H1 (cell line): ENCODE results near the gene UBASH3A. TPM values are rescaled to one million over a fixed set of nuclear protein-coding genes. Genes with fewer than 3 reads are reported as not detected.

Source experiments
- ASH2L ChIP-seq: fragments of 200-600, 300-600 bp; sonication (generic); IDR thresholded peaks from one replicate; pipeline ENCODE4 v1.7.1; 2017; ENCODE audit warnings: low read length
- CHD1 ChIP-seq: IDR thresholded peaks from 2 replicates; pipeline ENCODE4 v1.6.1; 2012; ENCODE audit warnings: low read depth, low read length, improper control_type of control experiment
- CHD2 ChIP-seq: IDR thresholded peaks from 2 replicates; pipeline ENCODE4 v1.6.1; 2012; ENCODE audit warnings: low read length, improper control_type of control experiment
- EP300 ChIP-seq, 2 experiments: IDR thresholded peaks; 1 replicate in 1 of 2; 2 replicates in 1 of 2; pipeline ENCODE4 v1.6.1; 2011 to 2012; ENCODE audit warnings: low read depth in 2 of 2, low read length in 2 of 2, mild to moderate bottlenecking in 2 of 2, borderline replicate concordance in 1 of 2, inconsistent platforms in 1 of 2, moderate library complexity in 1 of 2
- KDM4A ChIP-seq: IDR thresholded peaks from one replicate; pipeline ENCODE4 v1.7.1; 2012; ENCODE audit warnings: low read depth, mild to moderate bottlenecking, moderate library complexity, low read length, inconsistent platforms; ENCODE audit not compliant: severe bottlenecking
- PHF8 ChIP-seq: fragments of 200-600 bp; sonication (generic); conservative IDR thresholded peaks from 2 replicates; pipeline ENCODE4 v1.7.1; 2012; ENCODE audit warnings: low read depth, mild to moderate bottlenecking, inconsistent platforms, low read length, moderate library complexity
- RFX5 ChIP-seq: IDR thresholded peaks from 2 replicates; pipeline ENCODE4 v1.6.1; 2011; ENCODE audit warnings: low read depth, low read length, improper control_type of control experiment, borderline replicate concordance
- SAP30 ChIP-seq: fragments of 300-600 bp; sonication (generic); IDR thresholded peaks from 2 replicates; pipeline ENCODE4 v1.7.1; 2012; ENCODE audit warnings: low read length, moderate library complexity, mild to moderate bottlenecking, inconsistent platforms; ENCODE audit not compliant: insufficient read depth, insufficient replicate concordance
- SUZ12 ChIP-seq: fragments of 200-600 bp; sonication (generic); IDR thresholded peaks from 2 replicates; pipeline ENCODE4 v1.6.1; 2012; ENCODE audit warnings: mild to moderate bottlenecking, inconsistent platforms, low read length, moderate library complexity, mixed read lengths
- polyA plus RNA-seq, 7 experiments: library from polyadenylated mRNA; depleted of rRNA in 3 of 7; stranded (reverse) in 5 of 7; unstranded in 2 of 7; fragments of >200 nt in 5 of 7; fragments of 200-250 nt in 2 of 7; gene quantifications; 1 replicate in 5 of 7; 2 replicates in 1 of 7; 4 replicates in 1 of 7; pipeline versions ENCODE4 v1.2.1 to v1.2.3, GENCODE V29; 2011 to 2013; ENCODE audit warnings: missing spikeins in 2 of 7, mixed read lengths in 2 of 7
- total RNA-seq: library from RNA; stranded (reverse); fragmentation: NEBNext Ultra II Directional; extraction: Animal tissue kit (Norgen Biotek cat#: 25700); gene quantifications from 2 replicates; pipeline ENCODE4 v1.2.1, GENCODE V29; 2021
- TF ChIP-seq, protein P1 (sequence below): fragments of 300-600 bp; sonication (generic); IDR thresholded peaks from 2 replicates; pipeline ENCODE4 v1.7.1; 2012; ENCODE audit warnings: low read length, moderate library complexity, mild to moderate bottlenecking, inconsistent platforms; ENCODE audit not compliant: insufficient replicate concordance

UBASH3A gene
- total and polyA plus RNA-seq, 2 of the 8 experiments (the other 6 are each of a cell fraction or from before 2014, with no cell fraction given) = not detected

DNA sequence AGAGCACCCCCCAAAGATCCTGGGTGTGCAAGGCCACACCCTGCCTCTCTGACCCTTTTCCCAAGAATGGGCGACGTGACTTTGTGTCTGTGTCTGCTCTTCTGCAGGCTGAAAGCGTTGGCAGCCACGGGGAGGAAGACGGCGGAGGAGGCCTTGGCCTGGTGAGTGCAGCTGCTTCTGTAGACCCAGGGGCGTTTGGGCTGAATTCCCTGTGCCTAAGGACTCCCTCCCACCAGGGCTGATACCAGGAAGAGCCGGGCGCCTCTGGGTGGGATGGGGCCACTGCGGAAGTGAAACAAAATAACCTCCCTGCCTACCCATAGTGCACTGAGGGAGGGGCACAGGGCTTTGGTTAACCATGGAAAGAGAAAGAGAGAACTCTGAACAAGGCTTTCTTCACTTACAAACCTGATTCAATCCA, 2.5 kb downstream of the UBASH3A start (continued):
- TF ChIP-seq, protein P1, sequence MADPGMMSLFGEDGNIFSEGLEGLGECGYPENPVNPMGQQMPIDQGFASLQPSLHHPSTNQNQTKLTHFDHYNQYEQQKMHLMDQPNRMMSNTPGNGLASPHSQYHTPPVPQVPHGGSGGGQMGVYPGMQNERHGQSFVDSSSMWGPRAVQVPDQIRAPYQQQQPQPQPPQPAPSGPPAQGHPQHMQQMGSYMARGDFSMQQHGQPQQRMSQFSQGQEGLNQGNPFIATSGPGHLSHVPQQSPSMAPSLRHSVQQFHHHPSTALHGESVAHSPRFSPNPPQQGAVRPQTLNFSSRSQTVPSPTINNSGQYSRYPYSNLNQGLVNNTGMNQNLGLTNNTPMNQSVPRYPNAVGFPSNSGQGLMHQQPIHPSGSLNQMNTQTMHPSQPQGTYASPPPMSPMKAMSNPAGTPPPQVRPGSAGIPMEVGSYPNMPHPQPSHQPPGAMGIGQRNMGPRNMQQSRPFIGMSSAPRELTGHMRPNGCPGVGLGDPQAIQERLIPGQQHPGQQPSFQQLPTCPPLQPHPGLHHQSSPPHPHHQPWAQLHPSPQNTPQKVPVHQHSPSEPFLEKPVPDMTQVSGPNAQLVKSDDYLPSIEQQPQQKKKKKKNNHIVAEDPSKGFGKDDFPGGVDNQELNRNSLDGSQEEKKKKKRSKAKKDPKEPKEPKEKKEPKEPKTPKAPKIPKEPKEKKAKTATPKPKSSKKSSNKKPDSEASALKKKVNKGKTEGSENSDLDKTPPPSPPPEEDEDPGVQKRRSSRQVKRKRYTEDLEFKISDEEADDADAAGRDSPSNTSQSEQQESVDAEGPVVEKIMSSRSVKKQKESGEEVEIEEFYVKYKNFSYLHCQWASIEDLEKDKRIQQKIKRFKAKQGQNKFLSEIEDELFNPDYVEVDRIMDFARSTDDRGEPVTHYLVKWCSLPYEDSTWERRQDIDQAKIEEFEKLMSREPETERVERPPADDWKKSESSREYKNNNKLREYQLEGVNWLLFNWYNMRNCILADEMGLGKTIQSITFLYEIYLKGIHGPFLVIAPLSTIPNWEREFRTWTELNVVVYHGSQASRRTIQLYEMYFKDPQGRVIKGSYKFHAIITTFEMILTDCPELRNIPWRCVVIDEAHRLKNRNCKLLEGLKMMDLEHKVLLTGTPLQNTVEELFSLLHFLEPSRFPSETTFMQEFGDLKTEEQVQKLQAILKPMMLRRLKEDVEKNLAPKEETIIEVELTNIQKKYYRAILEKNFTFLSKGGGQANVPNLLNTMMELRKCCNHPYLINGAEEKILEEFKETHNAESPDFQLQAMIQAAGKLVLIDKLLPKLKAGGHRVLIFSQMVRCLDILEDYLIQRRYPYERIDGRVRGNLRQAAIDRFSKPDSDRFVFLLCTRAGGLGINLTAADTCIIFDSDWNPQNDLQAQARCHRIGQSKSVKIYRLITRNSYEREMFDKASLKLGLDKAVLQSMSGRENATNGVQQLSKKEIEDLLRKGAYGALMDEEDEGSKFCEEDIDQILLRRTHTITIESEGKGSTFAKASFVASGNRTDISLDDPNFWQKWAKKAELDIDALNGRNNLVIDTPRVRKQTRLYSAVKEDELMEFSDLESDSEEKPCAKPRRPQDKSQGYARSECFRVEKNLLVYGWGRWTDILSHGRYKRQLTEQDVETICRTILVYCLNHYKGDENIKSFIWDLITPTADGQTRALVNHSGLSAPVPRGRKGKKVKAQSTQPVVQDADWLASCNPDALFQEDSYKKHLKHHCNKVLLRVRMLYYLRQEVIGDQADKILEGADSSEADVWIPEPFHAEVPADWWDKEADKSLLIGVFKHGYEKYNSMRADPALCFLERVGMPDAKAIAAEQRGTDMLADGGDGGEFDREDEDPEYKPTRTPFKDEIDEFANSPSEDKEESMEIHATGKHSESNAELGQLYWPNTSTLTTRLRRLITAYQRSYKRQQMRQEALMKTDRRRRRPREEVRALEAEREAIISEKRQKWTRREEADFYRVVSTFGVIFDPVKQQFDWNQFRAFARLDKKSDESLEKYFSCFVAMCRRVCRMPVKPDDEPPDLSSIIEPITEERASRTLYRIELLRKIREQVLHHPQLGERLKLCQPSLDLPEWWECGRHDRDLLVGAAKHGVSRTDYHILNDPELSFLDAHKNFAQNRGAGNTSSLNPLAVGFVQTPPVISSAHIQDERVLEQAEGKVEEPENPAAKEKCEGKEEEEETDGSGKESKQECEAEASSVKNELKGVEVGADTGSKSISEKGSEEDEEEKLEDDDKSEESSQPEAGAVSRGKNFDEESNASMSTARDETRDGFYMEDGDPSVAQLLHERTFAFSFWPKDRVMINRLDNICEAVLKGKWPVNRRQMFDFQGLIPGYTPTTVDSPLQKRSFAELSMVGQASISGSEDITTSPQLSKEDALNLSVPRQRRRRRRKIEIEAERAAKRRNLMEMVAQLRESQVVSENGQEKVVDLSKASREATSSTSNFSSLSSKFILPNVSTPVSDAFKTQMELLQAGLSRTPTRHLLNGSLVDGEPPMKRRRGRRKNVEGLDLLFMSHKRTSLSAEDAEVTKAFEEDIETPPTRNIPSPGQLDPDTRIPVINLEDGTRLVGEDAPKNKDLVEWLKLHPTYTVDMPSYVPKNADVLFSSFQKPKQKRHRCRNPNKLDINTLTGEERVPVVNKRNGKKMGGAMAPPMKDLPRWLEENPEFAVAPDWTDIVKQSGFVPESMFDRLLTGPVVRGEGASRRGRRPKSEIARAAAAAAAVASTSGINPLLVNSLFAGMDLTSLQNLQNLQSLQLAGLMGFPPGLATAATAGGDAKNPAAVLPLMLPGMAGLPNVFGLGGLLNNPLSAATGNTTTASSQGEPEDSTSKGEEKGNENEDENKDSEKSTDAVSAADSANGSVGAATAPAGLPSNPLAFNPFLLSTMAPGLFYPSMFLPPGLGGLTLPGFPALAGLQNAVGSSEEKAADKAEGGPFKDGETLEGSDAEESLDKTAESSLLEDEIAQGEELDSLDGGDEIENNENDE = no peak
- TF ChIP-seq SUZ12 = no peak
- no peak for TF ChIP-seq ASH2L
- TF ChIP-seq CHD2 = no peak
- no peak for TF ChIP-seq EP300 (IDR thresholded peaks at IDR 0.05; ENCODE audit: borderline replicate concordance in 1 of 2, low read depth in 2 of 2, low read length in 2 of 2)
- TF ChIP-seq KDM4A = no peak
- no peak for TF ChIP-seq CHD1
- TF ChIP-seq RFX5 = no peak
- TF ChIP-seq SAP30 = no peak
- TF ChIP-seq PHF8 = no peak
